NOMO-1 treated with DMSO at 0.1 percent for 48 hours (cell line): ENCODE measurements around the gene TUBA4A.
"Not testable (repeated sequence)": the region's sequence is repeated elsewhere in the genome, so short reads cannot be mapped to it uniquely, and the experiment has no call there.

Experiments
- DNase-seq: peaks from one replicate; lab custom pipeline; 2025; ENCODE audit not compliant: unreplicated experiment; lab: John Stamatoyannopoulos, UW

TUBA4A gene

GRCh38 chr2:219269362-219270054 is 15.8 kb upstream of the TUBA4A start:
- DNase-seq = no peak

- no peak for DNase-seq
Observed at GRCh38 chr2:219268294-219268693, 14.6 kb upstream of the TUBA4A start.

GRCh38 chr2:219266886-219267285 is 13.2 kb upstream of the TUBA4A start:
- DNase-seq = no peak

GRCh38 chr2:219266232-219266631 is 12.5 kb upstream of the TUBA4A start:
- DNase-seq = no peak

GRCh38 chr2:219261024-219261855 is 7.5 kb upstream of the TUBA4A start:
- DNase-seq = no peak

- not testable (repeated sequence) for DNase-seq
Observed at GRCh38 chr2:219258942-219259341, 5.2 kb upstream of the TUBA4A start.

- DNase-seq = peak; percentile 88
Observed at GRCh38 chr2:219254590-219255201, 978 bp upstream of the TUBA4A start.

- peak; percentile 55 for DNase-seq
Observed at GRCh38 chr2:219252900-219253752, 592 bp downstream of the TUBA4A start, which contains the start of gene TUBA4B. Gene TUBA4B, plus strand, starts transcription at chr2:219253243. Its CDS starts 165 bp downstream, at chr2:219253408.

- DNase-seq = no peak
Observed at GRCh38 chr2:219252570-219252899, 1.2 kb downstream of the TUBA4A start.

GRCh38 chr2:219252084-219252483 is 1.6 kb downstream of the TUBA4A start:
- DNase-seq = no peak

- DNase-seq = no peak
Observed at GRCh38 chr2:219251656-219252055, 2.1 kb downstream of the TUBA4A start.

GRCh38 chr2:219250049-219250781 is 3.5 kb downstream of the TUBA4A start:
- peak; percentile 70 for DNase-seq

GRCh38 chr2:219249203-219249980 is 4.3 kb downstream of the TUBA4A start:
- peak; percentile 57 for DNase-seq

GRCh38 chr2:219248845-219249202 is 4.9 kb downstream of the TUBA4A start:
- DNase-seq = no peak

- no peak for DNase-seq
Observed at GRCh38 chr2:219247678-219248642, 5.8 kb downstream of the TUBA4A start.

- no peak for DNase-seq
Observed at GRCh38 chr2:219246559-219246958, 7.2 kb downstream of the TUBA4A start.

GRCh38 chr2:219245899-219246230 is 7.9 kb downstream of the TUBA4A start:
- DNase-seq = no peak

GRCh38 chr2:219245148-219245898 is 8.4 kb downstream of the TUBA4A start, which contains the start of the genes GLB1L and STK16:
Gene GLB1L, minus strand, starts transcription at chr2:219245444. Its CDS starts 1,871 bp downstream, at chr2:219243573.
Gene STK16, plus strand, starts transcription at chr2:219245479. Its CDS starts 521 bp downstream, at chr2:219246000.
- DNase-seq = peak; percentile 74
